Measurements from ENCODE around the gene KIAA0040. TPM values are rescaled to one million over a fixed set of nuclear protein-coding genes. Genes with fewer than 3 reads are reported as not detected.

Gene KIAA0040
- total RNA-seq, 2 donors from 2014 or later, result 14.0 to 23.7 TPM

- Histone ChIP-seq H3K27ac (no peak overlapping the region), H3K9ac (ENCODE audit: low read depth in 2 of 2, low read length in 2 of 2) (no peak overlapping the region), H3K36me3 (no peaks in the 10 kb centered on the region), H3K4me1 (no peaks in the 10 kb centered on the region), H3K27me3 (no peaks in the 10 kb centered on the region), H3K4me3 (no peak overlapping the region), H3K9me3 (no peaks in the 10 kb centered on the region)
- intact Hi-C loops (cut with DNase I), result no loop called here
- DNase-seq, result no peak
- TF ChIP-seq CTCF (IDR thresholded peaks at IDR 0.05), result no peak
These were observed 56.3 kb downstream of the KIAA0040 start for GRCh38 chr1:175136246-175136645.

GRCh38 chr1:175134500-175134899 lies 58.1 kb downstream of the KIAA0040 start:
- DNase-seq, result no peak
- no peak for TF ChIP-seq CTCF (IDR thresholded peaks at IDR 0.05)
- Histone ChIP-seq H3K9me3 (no peaks in the 10 kb centered on the region), H3K27me3 (no peaks in the 10 kb centered on the region), H3K9ac (ENCODE audit: low read depth in 2 of 2, low read length in 2 of 2) (no peak overlapping the region), H3K27ac (no peak overlapping the region), H3K36me3 (no peaks in the 10 kb centered on the region), H3K4me1 (no peaks in the 10 kb centered on the region), H3K4me3 (no peak overlapping the region)
- intact Hi-C loops (cut with DNase I), result no loop called here

- intact Hi-C loops (cut with DNase I), result no loop called here
- Histone ChIP-seq H3K27ac (no peak overlapping the region), H3K9me3 (no peaks in the 10 kb centered on the region), H3K27me3 (no peaks in the 10 kb centered on the region), H3K4me1 (no peaks in the 10 kb centered on the region), H3K4me3 (no peak overlapping the region), H3K36me3 (no peaks in the 10 kb centered on the region), H3K9ac (ENCODE audit: low read depth in 2 of 2, low read length in 2 of 2) (no peak overlapping the region)
- DNase-seq, result no peak
- TF ChIP-seq CTCF (IDR thresholded peaks at IDR 0.05), result no peak
These were observed 58.7 kb downstream of the KIAA0040 start for GRCh38 chr1:175133673-175134435.

GRCh38 chr1:175132436-175132835 lies 60.1 kb downstream of the KIAA0040 start:
- no peaks in the 10 kb centered on the region for H3K9me3 ChIP-seq
- no peaks in the 10 kb centered on the region for H3K36me3 ChIP-seq
- no peak for TF ChIP-seq CTCF (IDR thresholded peaks at IDR 0.05)
- DNase-seq, result no peak
- H3K27ac ChIP-seq, result no peak overlapping the region
- no peak overlapping the region for H3K9ac ChIP-seq (ENCODE audit: low read depth in 2 of 2, low read length in 2 of 2)
- no peak overlapping the region for H3K4me3 ChIP-seq
- H3K27me3 ChIP-seq, result no peaks in the 10 kb centered on the region
- no peaks in the 10 kb centered on the region for H3K4me1 ChIP-seq
- intact Hi-C loops (cut with DNase I), result no loop called here

- Histone ChIP-seq H3K9ac (ENCODE audit: low read depth in 2 of 2, low read length in 2 of 2) (no peak overlapping the region), H3K4me3 (no peak overlapping the region), H3K9me3 (no peaks in the 10 kb centered on the region), H3K36me3 (no peaks in the 10 kb centered on the region), H3K27ac (no peak overlapping the region), H3K27me3 (no peaks in the 10 kb centered on the region), H3K4me1 (no peaks in the 10 kb centered on the region)
- DNase-seq, result no peak
- intact Hi-C loops (cut with DNase I), result no loop called here
- TF ChIP-seq CTCF (IDR thresholded peaks at IDR 0.05), result no peak
These were observed 61.5 kb downstream of the KIAA0040 start for GRCh38 chr1:175131095-175131494.

Data from colonic mucosa (tissue), 4 donors.